EH (cell line): ENCODE data around the gene PKDREJ.
"Not testable (repeated sequence)": the region's sequence is repeated elsewhere in the genome, so short reads cannot be mapped to it uniquely, and the experiment has no call there.

Experiments
- DNase-seq: peaks from one replicate; pipeline ENCODE4 v3.0.0-alpha.2; 2015; ENCODE audit warnings: low read depth

Gene PKDREJ

GRCh38 chr22:46264520-46264919 lies 1.4 kb upstream of the PKDREJ start:
- DNase-seq, result not testable (repeated sequence)

GRCh38 chr22:46262449-46263215 lies 511 bp downstream of the PKDREJ start:
- no peak for DNase-seq

- DNase-seq, result no peak
Measured at GRCh38 chr22:46260038-46260437, 3.1 kb downstream of the PKDREJ start.

DNA sequence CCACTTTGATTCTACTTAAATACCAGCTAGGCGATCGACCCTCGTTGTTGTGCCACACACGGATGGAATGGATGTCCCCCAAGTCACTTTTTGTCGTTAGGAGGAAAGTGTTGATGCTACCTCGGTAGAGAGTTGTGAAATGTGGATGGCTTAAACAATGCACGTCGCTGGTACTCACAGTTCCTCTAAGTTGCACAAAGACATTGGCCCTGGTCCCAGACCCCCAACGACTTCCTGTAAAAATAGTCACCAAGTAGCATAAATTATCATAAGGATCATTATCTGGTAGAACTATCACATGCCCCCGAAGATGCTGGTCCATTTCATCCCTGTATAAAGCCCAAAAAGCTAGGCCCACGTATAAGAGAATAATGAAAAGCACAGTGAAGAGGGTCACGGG lies 3.8 kb downstream of the PKDREJ start:
- no peak for DNase-seq

DNA sequence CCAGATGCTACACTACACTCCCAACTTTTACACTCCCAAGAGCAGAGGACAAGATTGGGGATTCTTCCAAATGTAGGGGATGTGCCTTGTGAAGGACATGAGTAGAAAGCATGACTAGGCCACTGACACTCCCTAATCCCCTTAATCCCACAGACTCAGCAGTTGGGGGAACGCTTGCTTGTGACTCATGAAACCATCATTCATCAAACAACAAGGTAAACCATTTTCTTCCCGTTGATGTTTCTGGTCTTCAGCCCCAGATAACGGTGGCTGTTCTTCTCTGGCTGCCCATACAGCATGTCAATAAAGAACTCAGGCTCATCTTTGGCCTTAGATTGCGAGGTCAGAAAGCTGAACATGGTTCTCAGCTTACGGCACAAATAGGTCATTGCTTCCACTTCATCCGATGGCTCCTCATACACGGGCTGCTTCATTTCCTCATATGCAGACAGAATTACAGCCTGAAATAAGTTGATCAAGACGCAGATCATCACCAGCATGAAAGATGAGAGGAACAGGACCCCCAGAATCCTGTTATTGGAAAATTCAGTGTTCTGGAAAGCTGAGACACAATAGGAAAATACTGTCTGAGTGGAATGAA lies 6.7 kb downstream of the PKDREJ start:
- no peak for DNase-seq

DNA sequence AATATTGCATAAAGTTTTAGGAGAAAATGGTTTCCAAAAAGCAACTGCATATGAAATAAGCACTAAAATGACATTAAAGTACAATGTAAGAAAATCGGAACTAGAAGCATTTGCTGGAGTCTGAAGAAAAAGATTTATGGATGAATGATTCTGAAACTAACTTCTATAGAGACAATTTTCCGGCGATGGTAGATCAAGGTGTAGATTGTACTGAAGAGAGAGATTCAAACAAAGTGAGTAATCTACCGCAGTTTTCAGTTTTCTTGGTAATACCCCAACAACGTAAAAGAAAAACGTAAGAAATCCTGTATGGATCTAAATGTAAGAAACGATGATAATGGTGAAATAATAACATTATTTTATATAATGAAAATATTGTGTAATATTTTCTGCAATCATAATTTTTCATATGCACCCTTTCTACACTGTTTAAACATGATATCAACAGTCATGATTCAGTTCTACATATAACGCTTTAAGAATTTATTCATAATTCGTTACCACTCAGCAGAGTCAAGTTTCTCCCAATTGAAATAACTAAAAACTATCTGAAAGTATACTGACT lies 11.2 kb downstream of the PKDREJ start:
- no peak for DNase-seq

- no peak for DNase-seq
Measured at GRCh38 chr22:46251266-46251665, 11.9 kb downstream of the PKDREJ start.

DNA sequence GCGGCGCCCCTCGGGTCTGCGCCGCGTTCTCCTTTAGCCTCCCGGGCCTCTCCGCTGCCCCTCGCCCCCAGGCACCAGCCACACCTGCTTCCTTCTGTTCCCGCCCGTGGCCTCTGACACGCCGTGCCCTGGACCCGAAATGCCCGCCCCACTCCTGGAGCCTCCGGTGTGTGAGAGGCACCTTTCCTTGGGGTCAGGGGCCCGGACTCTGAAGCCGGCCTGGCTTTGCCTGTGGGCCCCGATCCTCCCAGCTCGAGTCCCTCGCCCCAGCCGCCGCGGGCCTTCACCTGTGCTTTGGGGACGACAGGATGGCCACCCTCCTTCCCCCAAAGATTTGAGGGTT lies 12.4 kb downstream of the PKDREJ start:
- no peak for DNase-seq

DNA sequence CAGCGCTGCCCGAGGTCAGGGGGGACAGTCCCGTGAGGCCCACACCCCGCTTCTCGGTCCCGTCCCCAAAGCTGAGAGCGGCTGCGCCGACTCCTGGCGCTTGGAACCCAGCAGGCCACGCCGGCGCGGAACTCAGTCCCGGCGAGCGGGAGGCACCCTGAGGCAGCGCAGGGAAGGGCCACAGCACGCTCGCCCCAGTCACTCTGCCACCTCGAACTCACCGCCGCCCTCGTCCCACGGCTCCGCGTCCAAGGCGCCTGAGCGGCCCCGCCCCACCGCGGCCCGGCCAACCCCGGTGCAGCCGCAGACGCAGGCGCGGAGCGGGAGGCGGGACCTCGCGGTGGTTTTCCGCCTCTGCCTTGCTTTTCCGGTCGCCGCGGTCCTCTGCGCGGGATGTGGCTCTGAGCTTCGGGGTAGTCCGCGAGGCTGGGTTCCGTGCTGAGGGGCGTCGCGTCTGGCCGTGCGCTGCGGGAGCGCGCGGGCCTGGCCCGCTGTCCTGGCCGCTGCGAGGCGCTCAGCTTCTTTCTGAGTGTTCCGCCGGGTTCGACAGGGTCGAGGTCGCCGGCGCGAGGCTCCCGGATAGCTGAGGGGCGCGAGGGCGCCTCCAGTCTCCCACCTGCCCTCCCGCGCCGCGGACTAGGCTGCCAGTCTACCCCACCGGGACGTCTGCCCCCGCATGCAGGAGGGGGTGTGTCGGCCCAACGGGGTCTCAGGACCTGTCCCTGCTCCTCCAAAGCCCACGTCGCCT lies 12.9 kb downstream of the PKDREJ start, which contains the start of gene CDPF1:
CDPF1 (minus strand) TSS at position 259 of the 748 bp plus-strand sequence. CDS start 2,009 bp downstream, outside the sequence.
- peak; percentile 91 for DNase-seq

DNA sequence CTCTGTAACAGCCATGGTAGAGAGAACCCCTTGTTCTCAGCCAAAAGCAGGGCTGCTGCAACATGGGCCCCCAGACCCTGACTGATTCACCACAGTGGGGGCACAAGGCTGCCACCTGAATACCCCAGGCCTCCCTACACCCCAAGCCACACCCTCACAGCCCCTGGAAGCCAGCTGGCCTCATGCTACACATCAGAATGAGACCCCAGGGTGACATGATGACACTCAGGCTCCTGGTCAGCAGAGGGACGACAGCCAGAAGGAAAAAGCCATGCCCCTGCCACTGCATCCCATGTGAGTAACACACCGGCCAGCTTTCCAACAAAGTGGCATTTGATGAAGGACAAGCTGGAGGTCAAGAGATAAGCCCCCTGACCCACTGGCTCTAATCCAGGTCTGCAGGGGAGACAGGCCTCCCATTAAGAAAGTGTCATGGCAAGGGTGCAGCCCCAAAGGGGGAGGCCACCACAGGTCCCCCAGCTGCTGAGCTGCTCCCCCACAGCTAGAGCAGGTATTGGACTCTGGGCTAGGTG lies 15.6 kb downstream of the PKDREJ start:
- no peak for DNase-seq

GRCh38 chr22:46246178-46246577 lies 17.0 kb downstream of the PKDREJ start:
- no peak for DNase-seq

DNA sequence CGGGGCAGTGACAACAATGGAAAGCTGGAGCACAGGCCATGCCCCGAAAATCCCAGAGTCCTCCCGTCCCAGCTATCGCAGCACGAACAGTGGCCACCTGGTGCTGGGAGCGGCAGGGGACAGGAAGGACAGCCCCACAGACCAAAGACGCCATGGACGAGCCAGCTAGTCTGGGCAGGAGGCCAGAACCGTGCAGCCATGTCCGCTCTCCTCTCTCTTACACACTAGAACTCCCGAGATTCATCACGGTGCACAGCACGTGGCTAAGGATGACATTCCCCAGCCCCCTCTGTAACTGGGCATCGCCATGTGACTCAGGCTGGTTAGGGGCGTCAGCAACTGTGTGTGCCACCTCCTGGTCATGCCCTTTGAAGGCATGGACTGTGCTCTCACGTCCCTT lies 17.6 kb downstream of the PKDREJ start:
- DNase-seq, result no peak

GRCh38 chr22:46244771-46245170 lies 18.4 kb downstream of the PKDREJ start:
- no peak for DNase-seq

DNA sequence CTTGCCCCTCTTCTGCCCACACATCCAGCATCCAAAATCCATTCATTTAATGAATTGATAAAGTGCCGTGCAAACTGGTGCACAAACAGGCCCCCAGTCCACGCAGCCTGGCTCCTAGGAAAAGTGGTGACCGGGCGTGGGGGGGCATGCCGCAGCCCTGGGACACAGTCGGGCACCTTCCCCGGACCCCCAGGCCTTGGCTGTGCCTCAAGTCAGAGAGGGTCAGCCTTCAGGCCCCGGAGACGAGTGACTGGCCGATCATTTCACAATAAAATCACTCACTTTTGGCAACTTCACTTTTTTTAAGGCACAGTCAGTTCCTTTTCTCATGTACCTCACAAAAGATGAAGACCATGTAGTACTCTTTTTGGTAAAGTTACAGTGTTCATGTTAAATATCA lies 21.1 kb downstream of the PKDREJ start:
- no peak for DNase-seq

DNA sequence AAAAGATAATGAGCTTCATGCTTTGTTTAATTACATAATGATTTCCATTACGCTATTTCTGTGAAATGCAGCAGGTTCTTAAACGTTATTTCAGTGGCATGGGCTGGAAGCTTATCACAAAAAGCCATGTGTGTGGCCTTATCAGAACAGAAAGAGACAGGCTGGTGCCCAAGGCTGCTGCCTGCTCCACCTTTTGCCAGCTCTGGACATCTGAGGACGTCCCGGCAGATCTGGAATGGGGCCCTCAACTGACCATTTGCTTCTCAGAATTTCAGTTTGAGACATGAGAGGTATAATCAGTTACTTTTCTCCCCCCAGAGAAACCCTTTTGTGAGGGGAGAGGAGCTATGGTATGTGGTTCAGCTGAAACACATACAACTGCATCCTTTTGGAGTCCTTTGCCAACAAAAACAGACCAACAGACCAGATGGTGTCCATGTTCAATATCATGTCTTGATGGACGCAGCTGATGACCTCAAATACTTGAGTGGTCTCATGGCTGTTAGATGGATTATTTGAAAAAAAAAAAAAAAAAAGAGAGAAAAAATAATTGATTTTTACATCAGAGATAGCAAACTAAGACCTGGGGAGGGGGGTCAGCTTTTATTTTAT lies 21.6 kb downstream of the PKDREJ start:
- no peak for DNase-seq

GRCh38 chr22:46240907-46241306 lies 22.2 kb downstream of the PKDREJ start:
- DNase-seq, result no peak

DNA sequence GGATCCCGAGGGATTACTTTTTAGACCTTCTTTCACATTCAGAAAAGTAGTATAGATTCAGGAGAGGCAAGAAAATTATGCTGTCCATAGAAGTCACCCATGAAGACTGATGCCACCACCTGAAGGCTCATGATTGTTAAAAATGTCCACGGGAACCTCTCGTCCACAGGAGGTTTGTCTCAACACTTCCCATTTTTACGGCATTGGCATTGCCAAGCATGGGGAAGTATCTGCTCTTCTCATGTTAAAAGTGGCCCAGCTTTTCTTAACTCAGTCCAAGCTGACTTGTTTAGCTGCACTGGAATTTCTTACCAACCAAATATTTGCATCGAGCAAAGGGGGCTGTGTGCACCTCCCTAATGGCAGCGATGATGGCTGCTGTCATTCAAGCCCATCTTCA lies 22.6 kb downstream of the PKDREJ start:
- no peak for DNase-seq

DNA sequence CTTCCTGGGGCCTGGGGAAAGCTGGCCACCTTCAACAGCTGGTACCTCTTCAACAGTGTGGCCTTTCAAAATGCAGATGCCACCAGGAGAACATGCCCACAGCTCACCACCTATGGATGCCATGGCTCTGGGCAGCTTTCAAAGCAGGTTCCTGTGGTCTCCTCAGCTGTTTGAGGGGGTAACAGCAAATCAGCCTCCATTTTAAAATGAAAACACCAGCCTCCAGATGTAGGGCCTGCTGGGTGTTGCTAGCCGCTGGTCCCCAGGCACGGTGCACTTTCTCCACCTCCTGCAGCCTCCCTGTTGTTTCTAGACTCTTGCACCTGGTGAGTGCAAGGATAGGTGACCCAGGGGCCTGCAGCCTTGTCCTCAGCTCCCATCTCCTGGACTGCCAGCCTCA lies 23.1 kb downstream of the PKDREJ start:
- no peak for DNase-seq

- DNase-seq, result no peak
Measured at GRCh38 chr22:46239261-46240048, 23.7 kb downstream of the PKDREJ start.

GRCh38 chr22:46238541-46238940 lies 24.6 kb downstream of the PKDREJ start:
- DNase-seq, result no peak

DNA sequence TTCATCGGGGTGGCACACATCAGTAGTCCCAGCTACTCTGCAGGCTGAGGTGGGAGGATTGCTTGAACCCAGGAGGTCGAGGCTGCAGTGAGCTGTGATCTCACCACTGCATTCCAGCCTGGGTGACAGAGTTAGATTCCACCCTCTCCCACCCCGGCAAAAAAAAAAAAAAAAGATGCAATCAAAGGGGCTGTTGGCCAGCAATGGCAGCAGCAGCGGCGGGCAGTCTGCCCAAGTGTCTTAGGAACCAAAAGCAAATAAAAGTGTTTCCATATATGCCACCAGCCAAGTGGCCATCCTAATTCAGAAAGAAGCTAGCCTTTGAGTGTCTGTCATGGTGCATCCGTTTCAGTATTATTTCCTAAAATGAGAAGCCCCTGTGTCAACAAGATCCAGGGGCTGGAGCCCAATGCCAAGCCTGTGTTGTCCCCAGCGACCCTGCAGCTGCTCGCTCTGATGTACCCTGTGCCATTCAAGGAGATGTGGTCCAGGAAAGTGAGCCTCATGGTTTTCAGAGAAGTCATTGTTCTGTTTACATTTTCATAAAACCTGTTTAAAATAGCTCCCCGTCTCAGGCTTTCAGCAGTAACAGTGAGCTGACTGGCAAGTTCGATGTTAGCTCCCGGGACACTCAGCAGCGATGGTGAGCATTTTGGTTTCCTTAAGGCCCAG lies 25.6 kb downstream of the PKDREJ start:
- DNase-seq, result no peak
